Keratinocyte (primary cell): Measurements from ENCODE around the gene PUM1. TPM values are rescaled to one million over a fixed set of nuclear protein-coding genes. Genes with fewer than 3 reads are reported as not detected.

Experiments used
- DNase-seq: peaks from one replicate; pipeline ENCODE4 v3.0.0-alpha.2; 2011; ENCODE audit warnings: low read depth, missing footprints, low spot score
- FAIRE-seq: peaks from 2 replicates; lab custom pipeline; 2011; peaks lifted over from hg19 to GRCh38; lab: Jason Lieb, UNC
- H2AFZ ChIP-seq: 2 replicates; pipeline ENCODE4 v1.6.0; 2012; ENCODE audit warnings: low read length, control low read depth, inconsistent platforms; ENCODE audit not compliant: control insufficient read depth
- H3K27ac ChIP-seq: 2 replicates; pipeline ENCODE4 v1.5.1; 2011; ENCODE audit warnings: low read length; ENCODE audit not compliant: control insufficient read depth, insufficient read depth
- H3K27me3 ChIP-seq: 3 replicates; pipeline ENCODE4 v1.6.0; 2011; ENCODE audit warnings: low read length; ENCODE audit not compliant: control insufficient read depth, insufficient read depth; ENCODE audit errors: extremely low read depth
- H3K36me3 ChIP-seq, 2 experiments: 2 replicates in 1 of 2; 3 replicates in 1 of 2; pipeline ENCODE4 v1.5.1; 2011; ENCODE audit warnings: low read length in 2 of 2, mild to moderate bottlenecking in 1 of 2; ENCODE audit not compliant: control insufficient read depth in 2 of 2, insufficient read depth in 2 of 2; ENCODE audit errors: extremely low read depth in 1 of 2
- H3K4me1 ChIP-seq: 3 replicates; pipeline ENCODE4 v1.5.1; 2011; ENCODE audit warnings: low read length; ENCODE audit not compliant: control insufficient read depth, insufficient read depth; ENCODE audit errors: extremely low read depth
- H3K4me2 ChIP-seq: 3 replicates; pipeline ENCODE4 v1.6.0; 2011; ENCODE audit warnings: low read depth, low read length; ENCODE audit not compliant: control insufficient read depth, insufficient read depth; ENCODE audit errors: extremely low read depth
- H3K4me3 ChIP-seq, 3 experiments: fragments of 200-600 bp in 1 of 3; sonication (generic) in 1 of 3; 2 replicates in 2 of 3; 3 replicates in 1 of 3; pipeline ENCODE4 v1.5.1; 2011 to 2016; ENCODE audit warnings: low read length in 3 of 3, mild to moderate bottlenecking in 3 of 3, control low read depth in 2 of 3, inconsistent platforms in 1 of 3, low read depth in 1 of 3, mixed read lengths in 1 of 3, mixed run types in 1 of 3, moderate library complexity in 1 of 3; ENCODE audit not compliant: control insufficient read depth in 2 of 3, insufficient read depth in 2 of 3; ENCODE audit errors: extremely low read depth in 1 of 3
- H3K79me2 ChIP-seq: 2 replicates; pipeline ENCODE4 v1.6.0; 2012; ENCODE audit warnings: low read length; ENCODE audit not compliant: control insufficient read depth, insufficient read depth
- H3K9ac ChIP-seq: 3 replicates; pipeline ENCODE4 v1.6.0; 2011; ENCODE audit warnings: low read length; ENCODE audit not compliant: control insufficient read depth, insufficient read depth; ENCODE audit errors: extremely low read depth
- H3K9me1 ChIP-seq: 3 replicates; pipeline ENCODE4 v1.6.0; 2011; ENCODE audit warnings: low read length; ENCODE audit not compliant: control insufficient read depth, insufficient read depth; ENCODE audit errors: extremely low read depth
- H3K9me3 ChIP-seq: 2 replicates; pipeline ENCODE4 v1.5.1; 2012; ENCODE audit warnings: low read depth, low read length; ENCODE audit not compliant: control insufficient read depth
- H4K20me1 ChIP-seq: 3 replicates; pipeline ENCODE4 v1.6.0; 2011; ENCODE audit warnings: low read length; ENCODE audit not compliant: control insufficient read depth, insufficient read depth; ENCODE audit errors: extremely low read depth
- EZH2 ChIP-seq: IDR thresholded peaks from one replicate; pipeline ENCODE4 v1.6.1; 2012; ENCODE audit warnings: inconsistent platforms, mild to moderate bottlenecking, low read length, moderate library complexity
- dilution Hi-C: fragments of 300-500 bp; cut with MboI; formaldehyde crosslinking; loops from one replicate; pipeline ENCODE4 v1.7.0; 2020; ENCODE audit warnings: low sequenced_read_pairs; ENCODE audit not compliant: extremely low pct_ligation_motif_present
- polyA plus RNA-seq, 5 experiments: library from polyadenylated mRNA; depleted of rRNA in 3 of 5; stranded (reverse) in 3 of 5; stranded (forward) in 1 of 5; unstranded in 1 of 5; fragments of >200 nt; gene quantifications; 1 replicate in 1 of 5; 2 replicates in 3 of 5; 3 replicates in 1 of 5; pipeline versions ENCODE4 v1.2.1 to v1.2.3, GENCODE V29; 2011 to 2012; ENCODE audit warnings: missing spikeins in 2 of 5, low read depth in 1 of 5, low replicate concordance in 1 of 5
- TF ChIP-seq, protein P1 (sequence below), 3 experiments: IDR thresholded peaks in 1 of 3; conservative IDR thresholded peaks in 1 of 3; optimal IDR thresholded peaks in 1 of 3; 2 replicates in 2 of 3; 3 replicates in 1 of 3; pipeline versions ENCODE3 to v1.5.1; 2011; ENCODE audit warnings: low read length in 3 of 3, mild to moderate bottlenecking in 3 of 3, moderate library complexity in 2 of 3, control low read depth in 1 of 3, inconsistent platforms in 1 of 3; ENCODE audit not compliant: insufficient read depth in 2 of 3; ENCODE audit errors: extremely low read depth in 1 of 3

Gene PUM1
- polyA plus RNA-seq, 1 donor (not counting 4 experiments of a cell fraction or from before 2014, with no cell fraction given): 68.6 TPM

DNA sequence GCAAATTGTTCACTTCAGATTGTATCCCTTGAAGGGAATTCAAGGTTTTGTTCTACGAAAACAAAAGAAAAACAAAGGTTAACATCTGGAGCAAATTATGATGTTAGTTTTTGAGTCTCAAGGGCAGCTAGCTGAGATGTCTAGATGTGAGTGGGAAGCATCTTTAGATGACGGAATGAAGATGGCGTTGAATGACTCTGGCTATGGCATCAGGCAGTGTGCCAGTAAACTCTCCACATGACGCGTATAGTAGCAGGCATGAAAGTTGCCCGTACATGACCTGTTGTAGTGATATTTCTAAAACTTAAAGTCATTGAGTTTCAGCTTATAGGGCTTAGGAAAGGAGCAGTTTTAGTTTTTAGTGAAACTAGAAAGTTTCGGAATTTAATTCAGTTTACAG, 144.7 kb downstream of the PUM1 start:
- H3K4me1 ChIP-seq: peaks cover 2% of the 10 kb centered on the region
- H3K4me2 ChIP-seq: no peak overlapping the region
- no peaks in the 10 kb centered on the region for H4K20me1 ChIP-seq
- H3K4me3 ChIP-seq: no peak overlapping the region
- no peak overlapping the region for H2AFZ ChIP-seq
- H3K9me1 ChIP-seq: no peaks in the 10 kb centered on the region
- H3K36me3 ChIP-seq: no peaks in the 10 kb centered on the region
- no peaks in the 10 kb centered on the region for H3K9me3 ChIP-seq
- H3K79me2 ChIP-seq: no peaks in the 10 kb centered on the region
- DNase-seq: no peak
- H3K27ac ChIP-seq: no peak overlapping the region
- no peak for TF ChIP-seq EZH2
- TF ChIP-seq, protein P1, sequence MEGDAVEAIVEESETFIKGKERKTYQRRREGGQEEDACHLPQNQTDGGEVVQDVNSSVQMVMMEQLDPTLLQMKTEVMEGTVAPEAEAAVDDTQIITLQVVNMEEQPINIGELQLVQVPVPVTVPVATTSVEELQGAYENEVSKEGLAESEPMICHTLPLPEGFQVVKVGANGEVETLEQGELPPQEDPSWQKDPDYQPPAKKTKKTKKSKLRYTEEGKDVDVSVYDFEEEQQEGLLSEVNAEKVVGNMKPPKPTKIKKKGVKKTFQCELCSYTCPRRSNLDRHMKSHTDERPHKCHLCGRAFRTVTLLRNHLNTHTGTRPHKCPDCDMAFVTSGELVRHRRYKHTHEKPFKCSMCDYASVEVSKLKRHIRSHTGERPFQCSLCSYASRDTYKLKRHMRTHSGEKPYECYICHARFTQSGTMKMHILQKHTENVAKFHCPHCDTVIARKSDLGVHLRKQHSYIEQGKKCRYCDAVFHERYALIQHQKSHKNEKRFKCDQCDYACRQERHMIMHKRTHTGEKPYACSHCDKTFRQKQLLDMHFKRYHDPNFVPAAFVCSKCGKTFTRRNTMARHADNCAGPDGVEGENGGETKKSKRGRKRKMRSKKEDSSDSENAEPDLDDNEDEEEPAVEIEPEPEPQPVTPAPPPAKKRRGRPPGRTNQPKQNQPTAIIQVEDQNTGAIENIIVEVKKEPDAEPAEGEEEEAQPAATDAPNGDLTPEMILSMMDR (optimal IDR thresholded peaks at IDR 0.05 in 1 of 3, IDR thresholded peaks at IDR 0.05 in 1 of 3, conservative IDR thresholded peaks at IDR 0.05 in 1 of 3; ENCODE audit: extremely low read depth in 1 of 3, insufficient read depth in 2 of 3, low read length in 3 of 3): no peak
- H3K27me3 ChIP-seq: no peaks in the 10 kb centered on the region
- H3K9ac ChIP-seq: no peak overlapping the region
- peak; percentile 70 for FAIRE-seq
- dilution Hi-C loops: loop anchor here (25.0 kb wide), 1 partner anchor 109 kb away; no protein-coding TSS in a partner anchor

DNA sequence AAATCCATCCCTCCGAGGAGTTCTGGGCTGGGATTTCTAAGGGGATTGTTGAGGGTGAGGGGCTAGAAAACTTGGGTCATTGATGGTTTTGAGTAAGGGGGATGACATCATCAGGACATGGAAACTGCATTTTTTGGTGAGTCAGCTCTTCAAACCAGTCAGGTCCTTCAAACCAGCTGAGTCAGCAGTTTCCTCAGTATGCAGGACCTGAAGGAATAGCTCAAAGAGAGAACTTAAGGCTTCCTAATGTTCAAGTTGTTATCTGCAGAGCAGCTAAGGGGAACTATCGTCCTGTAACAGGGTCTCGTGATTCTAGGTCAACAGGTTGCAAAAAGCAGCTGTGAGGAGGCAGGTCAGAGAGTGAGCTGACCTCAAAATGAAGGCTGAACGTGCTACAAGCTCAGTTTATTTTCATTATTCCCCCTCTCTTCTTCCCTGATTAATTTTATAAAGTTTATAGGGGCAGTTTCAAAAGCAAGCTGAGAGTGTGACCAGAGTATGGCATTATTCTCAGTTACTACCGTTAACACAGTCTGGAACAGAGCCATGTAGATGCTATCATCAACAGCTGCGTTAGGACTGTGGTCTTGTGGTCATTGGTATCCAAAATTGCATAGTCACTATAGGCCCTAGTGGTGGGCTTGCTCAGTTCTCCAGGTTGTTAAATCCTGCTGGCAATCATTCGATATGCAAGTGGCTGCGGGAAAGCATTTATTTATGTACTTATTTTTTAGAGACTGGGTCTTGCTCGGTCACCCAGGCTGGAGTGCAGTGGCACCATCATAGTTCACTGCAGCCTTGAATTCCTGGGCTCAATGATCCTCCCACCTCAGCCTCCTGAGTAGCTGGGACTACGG, 146.3 kb downstream of the PUM1 start:
- peak; percentile 66 for FAIRE-seq
- Histone ChIP-seq H3K4me3 (no peak overlapping the region), H4K20me1 (no peaks in the 10 kb centered on the region), H3K79me2 (no peaks in the 10 kb centered on the region), H3K4me1 (peaks cover 2% of the 10 kb centered on the region), H3K27me3 (no peaks in the 10 kb centered on the region), H3K36me3 (no peaks in the 10 kb centered on the region), H3K9me3 (no peaks in the 10 kb centered on the region), H2AFZ (no peak overlapping the region), H3K9ac (no peak overlapping the region), H3K9me1 (no peaks in the 10 kb centered on the region), H3K4me2 (no peak overlapping the region), H3K27ac (no peak overlapping the region)
- TF ChIP-seq, protein P1 (optimal IDR thresholded peaks at IDR 0.05 in 1 of 3, IDR thresholded peaks at IDR 0.05 in 1 of 3, conservative IDR thresholded peaks at IDR 0.05 in 1 of 3; ENCODE audit: extremely low read depth in 1 of 3, insufficient read depth in 2 of 3, low read length in 3 of 3): no peak
- TF ChIP-seq EZH2: no peak
- DNase-seq: peak; percentile 28
- dilution Hi-C loops: loop anchor here (25.0 kb wide), 1 partner anchor 107 kb away; no protein-coding TSS in a partner anchor
